Right cardiac atrium (tissue), 5 donors: ENCODE results near the gene CLCA1. TPM values are rescaled to one million over a fixed set of nuclear protein-coding genes. Genes with fewer than 3 reads are reported as not detected.
"Not testable (repeated sequence)": the region's sequence is repeated elsewhere in the genome, so short reads cannot be mapped to it uniquely, and the experiment has no call there.

ENCODE experiments used
- ATAC-seq, 2 donors: fragments of 200-7000 bp; cut with Tn5 transposase; one replicate each; pipeline versions ENCODE4 v1.8.0 to v1.9.1; 2020; ENCODE audit warnings: moderate library complexity in 2 of 2, mild to moderate bottlenecking in 1 of 2
- DNase-seq, 3 donors: peaks; one replicate each; pipeline ENCODE4 v3.0.0-alpha.2; 2020
- H3K27ac ChIP-seq: one replicate; pipeline ENCODE4 v1.5.1; 2013; ENCODE audit warnings: mild to moderate bottlenecking, low read length, control low read depth, moderate library complexity
- H3K27me3 ChIP-seq: one replicate; pipeline ENCODE4 v1.6.1; 2013; ENCODE audit not compliant: control insufficient read depth, insufficient read depth
- H3K4me1 ChIP-seq: one replicate; pipeline ENCODE4 v1.6.1; 2013; ENCODE audit warnings: low read length; ENCODE audit not compliant: control insufficient read depth, insufficient read depth
- H3K4me3 ChIP-seq: one replicate; pipeline ENCODE4 v1.5.1; 2013; ENCODE audit warnings: low read length, control low read depth
- H3K9me3 ChIP-seq: one replicate; pipeline ENCODE4 v1.6.1; 2013; ENCODE audit warnings: low read length; ENCODE audit not compliant: control insufficient read depth
- WGBS: extraction: QIAGEN DNeasy Blood & Tissue Kit; methylation state at CpG from one replicate; pipeline ENCODE4 v1.1.7; 2013; 5-methylcytosine and 5-hydroxymethylcytosine counted together
- intact Hi-C, 4 donors: fragments of 100-400 bp; cut with DNase I; formaldehyde crosslinking; loops; one replicate each; pipeline versions ENCODE4 v1.11.0 to v1.14.0; 2022 to 2023
- polyA plus RNA-seq: library from polyadenylated mRNA; stranded (reverse); fragments of 200-250 nt; gene quantifications from one replicate; pipeline ENCODE4 v1.2.3, GENCODE V29; 2013
- total RNA-seq, 4 donors: library from RNA; stranded (reverse); fragmentation: NEBNext Ultra II Directional; extraction: Animal tissue kit (Norgen Biotek cat#: 25700); gene quantifications; one replicate each; pipeline ENCODE4 v1.2.1, GENCODE V29; 2021
- donor health status: healthy with polysubstance abuse.
- donor health status: DM: no; HTN: yes; CAD: no.
- donor health status: DM: no; HTN: no; CAD: no.
- donor health status: DM: no; HTN: yes; CAD: no; lungs with severe emphysema.
- donor health status: DM: yes; HTN: yes; CAD: no.

Gene CLCA1
- total and polyA plus RNA-seq, 5 donors = not detected

DNA sequence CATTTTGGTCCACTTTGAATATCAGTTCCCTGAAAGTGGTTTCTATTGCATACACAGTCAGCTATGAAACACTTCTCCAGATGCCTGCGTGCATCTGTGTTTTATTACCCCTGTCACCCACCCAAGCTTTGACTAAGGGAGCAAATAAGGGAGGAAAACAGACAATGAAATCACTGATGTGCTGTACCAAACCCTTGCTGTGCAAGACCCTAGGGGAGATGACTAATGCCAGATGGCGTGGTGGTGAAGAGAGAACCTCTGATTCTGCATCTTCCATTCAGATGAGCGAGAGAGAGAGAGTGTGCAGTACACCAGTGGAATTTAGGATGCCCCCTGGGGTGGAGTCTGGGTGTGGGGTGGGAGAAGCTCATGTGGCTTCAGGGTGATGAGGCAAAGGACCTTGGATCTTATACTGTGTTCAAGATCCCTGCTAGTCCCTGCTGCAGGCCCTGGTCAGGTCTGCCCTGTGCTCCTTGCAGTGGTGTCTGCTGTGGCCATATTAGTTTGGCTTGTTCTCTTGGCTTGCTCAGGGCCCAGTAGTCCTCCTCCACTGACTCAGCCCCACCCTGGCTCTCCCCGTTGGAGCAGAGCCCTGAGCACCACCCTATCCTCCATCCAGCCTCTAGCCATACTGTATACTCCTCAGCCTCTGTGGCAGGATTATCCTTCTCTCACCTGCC lies 18.5 kb downstream of the CLCA1 start:
- intact Hi-C loops = loop anchor here in 1 of 4 donors (10.0 kb wide), 1 partner anchor 198 kb away; no protein-coding TSS in a partner anchor
- 60% methylated on average over 4 of the region's 4 CpGs for WGBS
- DNase-seq = peak; percentile 43 to 60 (median 53)
- Histone ChIP-seq H3K9me3 (no peaks in the 10 kb centered on the region), H3K4me3 (no peak overlapping the region), H3K4me1 (no peaks in the 10 kb centered on the region), H3K27ac (no peak overlapping the region), H3K27me3 (no peaks in the 10 kb centered on the region)
- ATAC-seq = peak; percentile 75 to 83

- no peaks in the 10 kb centered on the region for H3K9me3 ChIP-seq
- intact Hi-C loops = loop anchor here in 1 of 4 donors (10.0 kb wide), 1 partner anchor 197 kb away; no protein-coding TSS in a partner anchor
- no peaks in the 10 kb centered on the region for H3K4me1 ChIP-seq
- ATAC-seq (peak in 1 of 2 donors; percentile 28), DNase-seq (no peak)
- 89% methylated on average over 4 of the region's 4 CpGs for WGBS
- H3K27me3 ChIP-seq = no peaks in the 10 kb centered on the region
- no peak overlapping the region for H3K27ac ChIP-seq
- no peak overlapping the region for H3K4me3 ChIP-seq
These were observed 19.0 kb downstream of the CLCA1 start for GRCh38 chr1:86487811-86488141.

- intact Hi-C loops = loop anchor here in 1 of 4 donors (10.0 kb wide), 1 partner anchor 195 kb away; no protein-coding TSS in a partner anchor
- no peaks in the 10 kb centered on the region for H3K27me3 ChIP-seq
- no peaks in the 10 kb centered on the region for H3K4me1 ChIP-seq
- no peak overlapping the region for H3K27ac ChIP-seq
- DNase-seq (peak in 1 of 3 donors; percentile 31), ATAC-seq (no peak)
- WGBS = 49% methylated on average over 2 of the region's 2 CpGs
- no peak overlapping the region for H3K4me3 ChIP-seq
- no peaks in the 10 kb centered on the region for H3K9me3 ChIP-seq
These were observed 20.6 kb downstream of the CLCA1 start for GRCh38 chr1:86489242-86489878.

DNA sequence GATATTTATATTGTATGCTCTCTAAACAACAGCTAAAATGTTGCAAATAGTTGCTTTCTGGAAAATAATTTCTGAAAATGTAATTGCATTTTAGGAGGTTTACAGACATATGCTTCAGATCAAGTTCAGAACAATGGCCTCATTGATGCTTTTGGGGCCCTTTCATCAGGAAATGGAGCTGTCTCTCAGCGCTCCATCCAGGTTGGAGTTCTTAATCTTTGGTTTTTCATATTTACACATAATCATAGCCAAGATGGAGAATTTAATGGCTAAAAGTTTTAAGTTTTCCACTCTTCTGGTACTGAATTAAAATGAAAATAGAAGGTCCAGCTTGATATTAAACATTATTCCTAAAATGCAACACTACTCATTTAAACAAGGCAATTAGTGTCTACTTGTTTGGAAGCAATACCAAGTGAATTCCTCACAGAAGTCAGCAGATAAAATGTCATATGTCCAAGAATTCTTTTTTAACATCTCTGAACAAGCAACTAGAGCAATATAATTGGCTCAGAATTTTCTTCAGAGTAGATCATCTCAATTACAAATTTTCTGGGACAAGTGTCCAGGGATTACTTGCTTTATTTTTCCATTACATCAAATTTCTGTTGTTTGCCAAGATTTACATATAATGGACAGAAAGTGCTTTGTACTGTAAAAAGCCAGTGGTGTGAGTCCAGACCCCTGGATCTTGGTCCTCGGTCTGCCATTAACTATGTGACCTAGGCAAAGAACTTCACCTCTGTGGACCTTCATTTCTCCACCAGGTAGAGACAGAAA lies 22.6 kb downstream of the CLCA1 start:
- H3K27ac ChIP-seq = no peak overlapping the region
- 66% methylated on average over 2 of the region's 2 CpGs for WGBS
- intact Hi-C loops = loop anchor here in 1 of 4 donors (10.0 kb wide), 1 partner anchor 107 kb away; no protein-coding TSS in a partner anchor
- no peak overlapping the region for H3K4me3 ChIP-seq
- H3K27me3 ChIP-seq = no peaks in the 10 kb centered on the region
- no peak for DNase-seq
- ATAC-seq = no peak
- no peaks in the 10 kb centered on the region for H3K9me3 ChIP-seq
- H3K4me1 ChIP-seq = no peaks in the 10 kb centered on the region

DNA sequence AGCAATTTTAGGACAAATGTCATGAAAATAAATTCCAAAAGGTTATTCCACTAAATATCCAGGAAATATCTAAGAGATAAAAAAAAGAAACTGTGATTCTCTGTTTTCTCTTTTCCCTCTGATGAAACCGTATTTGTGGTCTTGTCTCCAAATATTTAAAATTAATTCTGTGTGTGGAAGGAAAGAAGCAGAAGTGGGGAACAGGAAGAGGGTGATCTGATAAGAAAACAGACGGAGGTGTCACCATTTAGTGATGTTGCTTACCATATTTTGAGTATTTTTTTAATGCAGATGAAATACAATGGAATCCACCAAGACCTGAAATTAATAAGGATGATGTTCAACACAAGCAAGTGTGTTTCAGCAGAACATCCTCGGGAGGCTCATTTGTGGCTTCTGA lies 29.6 kb downstream of the CLCA1 start:
- H3K4me3 ChIP-seq = no peak overlapping the region
- WGBS = 73% methylated on average over 3 of the region's 3 CpGs
- intact Hi-C loops = loop anchor here in 1 of 4 donors (10.0 kb wide), 1 partner anchor 113 kb away; no protein-coding TSS in a partner anchor
- DNase-seq (no peak), ATAC-seq (no peak)
- H3K27ac ChIP-seq = no peak overlapping the region
- H3K9me3 ChIP-seq = no peaks in the 10 kb centered on the region
- H3K4me1 ChIP-seq = no peaks in the 10 kb centered on the region
- no peaks in the 10 kb centered on the region for H3K27me3 ChIP-seq

GRCh38 chr1:86499987-86500593 lies 31.4 kb downstream of the CLCA1 start:
- Histone ChIP-seq H3K4me3 (no peak overlapping the region), H3K9me3 (no peaks in the 10 kb centered on the region), H3K4me1 (no peaks in the 10 kb centered on the region), H3K27me3 (no peaks in the 10 kb centered on the region), H3K27ac (no peak overlapping the region)
- no peak for ATAC-seq
- DNase-seq = no peak
- WGBS = 22% methylated on average over 3 of the region's 3 CpGs
- intact Hi-C loops = loop anchor here (5.0 to 10.0 kb wide), 3 partner anchors 85 to 118 kb away; no protein-coding TSS in a partner anchor

DNA sequence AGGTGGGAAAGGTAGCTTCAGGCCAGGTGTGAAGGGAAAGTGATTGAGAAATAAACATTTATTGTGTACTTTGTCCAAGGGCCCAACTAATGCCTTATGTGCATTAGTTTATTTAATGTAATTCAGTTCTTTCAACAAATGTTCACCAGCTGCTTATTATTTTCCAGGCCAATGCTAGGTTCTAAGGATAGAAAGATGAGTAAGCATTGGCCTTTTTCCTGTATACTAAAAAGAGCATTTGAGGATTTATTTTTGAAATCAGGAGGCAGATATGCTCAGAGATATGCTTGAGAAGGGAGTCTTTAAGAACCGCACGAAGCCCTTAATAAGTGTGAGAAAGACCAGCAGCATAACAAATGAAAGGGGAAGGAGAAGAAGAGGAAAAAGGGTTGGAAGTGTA lies 32.0 kb downstream of the CLCA1 start:
- DNase-seq (no peak), ATAC-seq (no peak)
- Histone ChIP-seq H3K27me3 (no peaks in the 10 kb centered on the region), H3K9me3 (no peaks in the 10 kb centered on the region), H3K4me1 (no peaks in the 10 kb centered on the region), H3K27ac (no peak overlapping the region), H3K4me3 (no peak overlapping the region)
- 63% methylated on average over 2 of the region's 2 CpGs for WGBS
- intact Hi-C loops = loop anchor here in 3 of 4 donors (5.0 to 10.0 kb wide), 3 partner anchors 86 to 118 kb away; no protein-coding TSS in a partner anchor

- WGBS = 37% methylated on average over 16 of the region's 16 CpGs
- DNase-seq (peak; percentile 30 to 65 (median 41)), ATAC-seq (peak in 1 of 2 donors; percentile 67)
- intact Hi-C loops = loop anchor here in 3 of 4 donors (5.0 to 10.0 kb wide), 3 partner anchors 87 to 120 kb away; no protein-coding TSS in a partner anchor
- not testable (repeated sequence) for H3K9me3 ChIP-seq, H3K27me3 ChIP-seq, H3K4me1 ChIP-seq, H3K27ac ChIP-seq
- H3K4me3 ChIP-seq = peak overlapping the region; percentile 72
These were observed 33.5 kb downstream of the CLCA1 start for GRCh38 chr1:86502125-86502646.

- 17% methylated on average over 18 of the region's 18 CpGs for WGBS
- intact Hi-C loops = loop anchor here in 3 of 4 donors (5.0 to 10.0 kb wide), 3 partner anchors 88 to 121 kb away; no protein-coding TSS in a partner anchor
- ATAC-seq (peak; percentile 29 to 69), DNase-seq (peak in 2 of 3 donors; percentile 16 to 52)
- peak overlapping the region; percentile 72 for H3K4me3 ChIP-seq
- no peaks in the 10 kb centered on the region for H3K4me1 ChIP-seq
- no peaks in the 10 kb centered on the region for H3K27me3 ChIP-seq
- no peaks in the 10 kb centered on the region for H3K9me3 ChIP-seq
- H3K27ac ChIP-seq = peak overlapping the region; percentile 32
These were observed 34.1 kb downstream of the CLCA1 start for GRCh38 chr1:86502721-86503405.
